ENCODE measurements around the gene IFT122.
A peak's percentile ranks its signal among the peaks of the same experiment; 100 is the strongest.

Gene IFT122

DNA sequence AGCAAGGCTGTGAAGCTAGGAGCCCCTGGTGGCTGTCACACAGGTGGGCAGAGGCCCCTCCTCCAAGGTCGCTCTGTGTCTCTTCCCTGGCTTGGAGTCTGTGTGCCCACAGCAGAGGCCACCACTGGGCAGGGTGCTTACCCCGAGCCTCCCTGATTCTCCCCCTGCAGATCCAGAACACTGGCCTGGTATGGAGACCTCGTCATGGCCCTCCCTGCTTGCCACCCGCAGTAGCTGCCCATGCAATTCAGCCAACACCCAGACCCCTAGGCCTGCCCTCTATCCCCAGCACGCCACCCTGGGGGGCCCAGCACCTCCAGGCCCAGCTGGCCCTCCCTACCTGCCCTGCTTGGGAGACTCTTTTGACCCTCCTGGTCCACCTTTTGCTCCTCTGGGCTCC is 82.9 kb downstream of the IFT122 start:
- TF ChIP-seq CTCF (IDR thresholded peaks at IDR 0.05; ENCODE audit: insufficient read depth, low read depth, low read length, missing control alignments): no peak
- H3K4me3 ChIP-seq (ENCODE audit: low read length): no peak overlapping the region
- no peak for DNase-seq (ENCODE audit: low read depth)

- no peak overlapping the region for H3K4me3 ChIP-seq (ENCODE audit: low read length)
- TF ChIP-seq CTCF (IDR thresholded peaks at IDR 0.05; ENCODE audit: insufficient read depth, low read depth, low read length, missing control alignments): no peak
- DNase-seq (ENCODE audit: low read depth): no peak
These were observed 84.1 kb downstream of the IFT122 start for GRCh38 chr3:129524081-129524480.

- peak; percentile 70 for DNase-seq (ENCODE audit: low read depth)
- TF ChIP-seq CTCF (IDR thresholded peaks at IDR 0.05; ENCODE audit: insufficient read depth, low read depth, low read length, missing control alignments): no peak
- H3K4me3 ChIP-seq (ENCODE audit: low read length): no peak overlapping the region
These were observed 85.4 kb downstream of the IFT122 start for GRCh38 chr3:129525341-129525968.

- TF ChIP-seq CTCF (IDR thresholded peaks at IDR 0.05; ENCODE audit: insufficient read depth, low read depth, low read length, missing control alignments): no peak
- no peak for DNase-seq (ENCODE audit: low read depth)
These were observed 86.3 kb downstream of the IFT122 start for GRCh38 chr3:129526121-129526900.

DNA sequence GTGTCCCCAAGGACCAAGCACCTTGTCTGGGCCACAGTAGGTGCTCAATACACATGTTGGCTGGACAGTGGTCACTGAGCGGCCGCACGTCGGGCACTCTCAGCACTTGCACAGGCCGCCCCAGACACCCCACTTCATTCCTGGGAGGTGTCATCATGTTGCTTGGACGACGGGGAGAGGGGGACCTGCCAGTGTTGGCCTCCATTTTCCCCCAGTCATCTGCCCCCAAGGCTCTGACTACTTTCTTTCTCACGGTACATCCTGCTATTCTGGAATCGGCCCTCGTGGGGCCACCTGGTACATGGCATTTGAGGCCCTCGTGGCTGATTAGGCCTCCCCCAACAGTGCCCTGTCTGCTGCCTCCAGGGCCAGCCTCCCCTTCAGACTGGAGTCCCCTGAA is 87.2 kb downstream of the IFT122 start:
- DNase-seq (ENCODE audit: low read depth): no peak
- TF ChIP-seq CTCF (IDR thresholded peaks at IDR 0.05; ENCODE audit: insufficient read depth, low read depth, low read length, missing control alignments): no peak
- no peak overlapping the region for H3K4me3 ChIP-seq (ENCODE audit: low read length)

More at GRCh38 chr3:129526121-129526900, 86.3 kb downstream of the IFT122 start:
- no peak overlapping the region for H3K4me3 ChIP-seq (ENCODE audit: low read length)

DNA sequence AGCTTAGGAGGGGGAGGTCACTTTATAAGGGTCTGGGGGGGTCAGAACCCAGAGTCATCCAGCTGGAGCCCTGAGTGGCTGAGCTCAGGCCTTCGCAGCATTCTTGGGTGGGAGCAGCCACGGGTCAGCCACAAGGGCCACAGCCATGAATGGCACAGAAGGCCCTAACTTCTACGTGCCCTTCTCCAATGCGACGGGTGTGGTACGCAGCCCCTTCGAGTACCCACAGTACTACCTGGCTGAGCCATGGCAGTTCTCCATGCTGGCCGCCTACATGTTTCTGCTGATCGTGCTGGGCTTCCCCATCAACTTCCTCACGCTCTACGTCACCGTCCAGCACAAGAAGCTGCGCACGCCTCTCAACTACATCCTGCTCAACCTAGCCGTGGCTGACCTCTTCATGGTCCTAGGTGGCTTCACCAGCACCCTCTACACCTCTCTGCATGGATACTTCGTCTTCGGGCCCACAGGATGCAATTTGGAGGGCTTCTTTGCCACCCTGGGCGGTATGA is 88.6 kb downstream of the IFT122 start, which contains the start of gene RHO:
Gene RHO (plus strand): TSS at position 51 of the 512 bp plus-strand sequence. CDS start 95 bp downstream, at position 146.
- no peak for TF ChIP-seq CTCF (IDR thresholded peaks at IDR 0.05; ENCODE audit: insufficient read depth, low read depth, low read length, missing control alignments)
- no peak for DNase-seq (ENCODE audit: low read depth)
- H3K4me3 ChIP-seq (ENCODE audit: low read length): no peak within 1 kb of the TSS

Measured in epithelial cell of esophagus (primary cell).